Lower leg skin (tissue), 4 donors: ENCODE results near the gene TCHP. TPM values are rescaled to one million over a fixed set of nuclear protein-coding genes. Genes with fewer than 3 reads are reported as not detected.

Source experiments
- DNase-seq, 2 donors: peaks; one replicate each; pipeline ENCODE4 v3.0.0-alpha.2; 2019; ENCODE audit warnings: low spot score in 2 of 2
- H3K4me3 ChIP-seq: fragments of 200-600 bp; sonication (generic); 2 replicates; pipeline ENCODE4 v1.5.1; 2017; ENCODE audit warnings: mild to moderate bottlenecking, low read depth; ENCODE audit not compliant: poor library complexity, severe bottlenecking
- CTCF ChIP-seq, 3 donors: fragments of 450-650 bp; IDR thresholded peaks; one replicate each; pipeline ENCODE4 v1.5.1; 2016; ENCODE audit warnings: antibody characterized with exemption in 3 of 3, mild to moderate bottlenecking in 3 of 3, moderate library complexity in 2 of 3
- POLR2A ChIP-seq, 2 donors: fragments of 450-650 bp; IDR thresholded peaks; one replicate each; pipeline ENCODE4 v1.6.1; 2016 to 2017; ENCODE audit warnings: antibody characterized with exemption in 2 of 2, mild to moderate bottlenecking in 1 of 2, moderate library complexity in 1 of 2
- whole genome bisulfite sequencing, 2 donors: methylation state at CpG; one replicate each; pipeline ENCODE4 v1.1.5; 2018; 5-methylcytosine and 5-hydroxymethylcytosine counted together
- intact Hi-C: fragments of 100-400 bp; cut with DNase I; formaldehyde crosslinking; loops from one replicate; pipeline ENCODE4 v1.15.0; 2023; ENCODE audit warnings: low total_unique reads
- total RNA-seq, 4 donors: library from RNA; depleted of rRNA; stranded (reverse); fragments of >200 nt; gene quantifications; one replicate each; pipeline ENCODE4 v1.1.0, GENCODE V29; 2016

TCHP gene
- total RNA-seq, 4 donors from 2014 or later: 28.3 to 61.5 (median 36.3) TPM

GRCh38 chr12:109931143-109931542 lies 31.1 kb downstream of the TCHP start:
- no peak for DNase-seq
- WGBS, 2 donors: 91 to 94% methylated on average over 5 of the region's 5 CpGs
- H3K4me3 ChIP-seq: no peak overlapping the region
- TF ChIP-seq CTCF (IDR thresholded peaks at IDR 0.05): no peak
- no peak for TF ChIP-seq POLR2A (IDR thresholded peaks at IDR 0.05)
- intact Hi-C loops: no loop called here

GRCh38 chr12:109932878-109933503 lies 32.9 kb downstream of the TCHP start:
- 68 to 74% methylated on average over 14 of the region's 14 CpGs for WGBS, 2 donors
- DNase-seq: no peak
- H3K4me3 ChIP-seq: no peak overlapping the region

GRCh38 chr12:109934026-109934425 lies 34.0 kb downstream of the TCHP start:
- H3K4me3 ChIP-seq: no peak overlapping the region
- TF ChIP-seq CTCF (IDR thresholded peaks at IDR 0.05) (no peak), POLR2A (IDR thresholded peaks at IDR 0.05) (no peak)
- intact Hi-C loops: no loop called here
- WGBS, 2 donors: 81% methylated on average over 5 of the region's 5 CpGs
- no peak for DNase-seq

More at GRCh38 chr12:109932878-109933503, 32.9 kb downstream of the TCHP start:
- intact Hi-C loops: no loop called here
- TF ChIP-seq POLR2A (IDR thresholded peaks at IDR 0.05) (no peak), CTCF (IDR thresholded peaks at IDR 0.05) (no peak)

GRCh38 chr12:109937371-109937770 lies 37.3 kb downstream of the TCHP start:
- intact Hi-C loops: no loop called here
- TF ChIP-seq POLR2A (IDR thresholded peaks at IDR 0.05) (no peak), CTCF (IDR thresholded peaks at IDR 0.05) (no peak)
- no peak overlapping the region for H3K4me3 ChIP-seq
- DNase-seq: no peak
- 78 to 97% methylated on average over 5 of the region's 5 CpGs for WGBS, 2 donors

GRCh38 chr12:109938947-109939346 lies 38.9 kb downstream of the TCHP start:
- no peak for DNase-seq
- WGBS, 2 donors: 55 to 65% methylated on average over 7 of the region's 7 CpGs
- no peak for TF ChIP-seq CTCF (IDR thresholded peaks at IDR 0.05)
- no peak for TF ChIP-seq POLR2A (IDR thresholded peaks at IDR 0.05)
- H3K4me3 ChIP-seq: no peak overlapping the region
- intact Hi-C loops: no loop called here

- DNase-seq: no peak
- no peak overlapping the region for H3K4me3 ChIP-seq
- TF ChIP-seq POLR2A (IDR thresholded peaks at IDR 0.05): no peak
- TF ChIP-seq CTCF (IDR thresholded peaks at IDR 0.05): no peak
- 79 to 83% methylated on average over 2 of the region's 2 CpGs for WGBS, 2 donors
- intact Hi-C loops: no loop called here
Observed at GRCh38 chr12:109939504-109939903, 39.4 kb downstream of the TCHP start.
